GM20431 (cell line): ENCODE results near the gene NRP1.

ENCODE experiments used
- in situ Hi-C: fragments of 300-500 bp; cut with MseI, MboI; formaldehyde crosslinking; loops from one replicate; pipeline ENCODE4 v1.15.0; 2020; ENCODE audit warnings: low sequenced_read_pairs; ENCODE audit not compliant: unreplicated experiment

Gene NRP1

DNA sequence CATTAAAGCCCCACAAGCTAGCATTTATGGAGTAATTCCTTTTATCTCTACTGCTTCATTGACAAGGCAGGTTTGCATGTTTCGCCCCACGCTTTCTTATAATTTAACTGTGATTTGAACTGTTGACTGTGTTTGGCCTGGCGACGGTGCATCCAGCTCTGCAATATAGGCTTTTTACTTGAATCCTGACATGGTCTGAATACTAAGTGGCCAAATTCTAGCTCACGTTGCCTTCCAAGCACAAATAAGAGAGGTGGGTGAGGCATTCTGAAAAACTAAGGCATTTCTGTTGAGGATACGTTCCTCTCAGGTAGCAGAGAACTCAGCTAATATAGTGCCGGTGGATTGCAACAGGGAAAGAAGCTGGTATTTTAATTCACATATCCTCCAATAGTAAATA, 61.8 kb downstream of the NRP1 start:
- in situ Hi-C loops = no loop called here

GRCh38 chr10:33271969-33272583, 62.4 kb downstream of the NRP1 start:
- in situ Hi-C loops = no loop called here

- in situ Hi-C loops = no loop called here
Measured at GRCh38 chr10:33270971-33271370, 63.5 kb downstream of the NRP1 start.

GRCh38 chr10:33267708-33268107, 66.8 kb downstream of the NRP1 start:
- in situ Hi-C loops = no loop called here

DNA sequence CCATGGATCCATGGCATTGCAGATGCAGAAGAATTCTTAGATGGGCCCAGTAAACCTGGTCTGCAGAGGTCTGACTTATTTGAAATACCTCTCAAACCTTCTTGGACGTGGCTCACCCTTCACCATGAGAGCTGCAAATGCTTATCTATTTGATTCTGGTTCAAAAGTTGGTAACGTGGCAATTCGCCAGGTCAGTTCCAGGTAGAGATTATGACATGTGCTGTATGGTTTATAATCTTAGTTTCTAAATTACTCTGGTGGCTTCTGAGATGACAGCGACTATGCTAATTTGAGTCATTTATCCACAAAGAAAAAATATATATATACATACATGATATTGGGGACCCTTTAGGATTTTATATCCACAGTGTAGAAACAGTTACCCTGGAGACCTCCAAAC, 68.8 kb downstream of the NRP1 start:
- in situ Hi-C loops = no loop called here

DNA sequence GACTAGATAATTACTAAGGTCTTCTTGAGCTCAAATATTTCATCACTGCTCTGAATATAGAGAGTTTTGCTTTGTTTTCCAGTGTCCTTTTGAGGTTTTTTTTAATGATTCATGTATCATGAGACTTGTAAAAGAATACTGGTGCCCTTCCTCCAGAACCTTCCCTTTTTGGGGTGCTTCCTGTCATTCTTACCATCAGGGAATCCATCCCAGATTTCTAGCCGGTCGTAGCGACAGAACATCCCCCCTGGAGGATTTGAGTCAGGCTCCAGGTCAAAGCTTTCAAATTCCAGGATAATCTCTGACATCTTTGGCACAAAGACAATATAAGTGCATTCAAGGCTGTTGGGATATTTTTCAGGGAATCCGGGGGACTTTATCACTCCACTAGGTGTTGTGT, 71.0 kb downstream of the NRP1 start:
- in situ Hi-C loops = no loop called here

- in situ Hi-C loops = no loop called here
Measured at GRCh38 chr10:33262871-33263270, 71.6 kb downstream of the NRP1 start.

- in situ Hi-C loops = no loop called here
Measured at GRCh38 chr10:33260403-33261149, 73.9 kb downstream of the NRP1 start.

- in situ Hi-C loops = no loop called here
Measured at GRCh38 chr10:33258967-33259366, 75.5 kb downstream of the NRP1 start.

GRCh38 chr10:33257439-33258080, 76.9 kb downstream of the NRP1 start:
- in situ Hi-C loops = no loop called here

DNA sequence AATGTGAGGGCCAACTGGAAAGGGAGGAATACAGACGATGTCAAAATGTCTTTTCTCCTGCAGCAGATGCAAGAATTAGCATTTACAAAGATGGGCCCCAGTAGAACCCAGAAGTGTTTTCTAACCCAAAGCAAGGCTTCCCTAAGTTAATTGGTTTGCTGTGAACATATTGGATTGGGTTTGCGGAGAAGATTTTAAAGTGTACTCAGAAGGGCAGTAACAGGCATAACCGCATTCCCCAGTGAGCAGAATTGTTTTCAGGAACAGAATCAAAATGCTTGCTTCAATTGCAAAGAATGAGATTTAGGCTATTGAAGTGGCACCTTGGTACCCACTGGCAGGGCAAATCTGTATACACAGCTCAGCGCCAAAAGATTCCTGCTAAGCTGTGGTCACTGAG, 78.0 kb downstream of the NRP1 start:
- in situ Hi-C loops = no loop called here

GRCh38 chr10:33254556-33255160, 79.8 kb downstream of the NRP1 start:
- in situ Hi-C loops = no loop called here

DNA sequence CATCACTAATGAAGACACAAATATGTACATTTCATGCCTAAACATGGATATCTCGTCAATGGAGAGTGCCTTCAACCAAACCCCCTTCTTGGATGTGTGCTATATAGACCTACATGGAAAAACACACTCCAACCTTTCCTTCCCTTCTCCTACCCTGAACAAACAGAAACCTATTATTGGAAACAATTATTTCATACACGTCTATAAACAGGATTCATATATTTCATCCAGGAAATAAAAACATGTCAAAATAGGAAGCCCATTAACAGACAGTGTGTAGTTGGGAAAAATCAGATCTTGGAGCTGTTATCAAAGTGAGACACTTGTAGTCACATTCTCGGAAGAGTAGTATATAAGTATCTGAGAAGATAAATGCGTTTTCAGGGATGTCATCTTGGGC, 81.1 kb downstream of the NRP1 start:
- in situ Hi-C loops = no loop called here

- in situ Hi-C loops = no loop called here
Measured at GRCh38 chr10:33252794-33253203, 81.7 kb downstream of the NRP1 start.

DNA sequence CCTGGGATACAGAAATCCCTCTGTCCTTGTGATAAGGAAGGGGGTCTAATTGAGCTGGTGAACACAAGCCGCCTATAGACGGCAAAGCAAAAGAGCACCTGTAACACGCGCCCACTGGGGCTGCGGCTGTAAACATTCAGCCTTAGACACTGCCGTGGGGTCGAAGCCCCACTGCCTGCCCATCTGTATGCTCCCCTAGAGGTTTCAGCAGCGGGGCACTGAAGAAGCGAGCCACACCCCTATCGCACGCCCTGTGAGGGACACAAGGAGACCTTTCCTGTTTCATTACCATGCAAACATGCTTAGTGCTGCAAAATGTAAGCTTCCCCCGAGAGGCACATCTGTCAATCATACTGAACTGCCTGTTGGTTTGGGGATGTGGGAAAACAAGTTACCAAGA, 82.1 kb downstream of the NRP1 start:
- in situ Hi-C loops = no loop called here

GRCh38 chr10:33249659-33250345, 84.7 kb downstream of the NRP1 start:
- in situ Hi-C loops = no loop called here

GRCh38 chr10:33249137-33249536, 85.3 kb downstream of the NRP1 start:
- in situ Hi-C loops = no loop called here

GRCh38 chr10:33248638-33249037, 85.8 kb downstream of the NRP1 start:
- in situ Hi-C loops = no loop called here

DNA sequence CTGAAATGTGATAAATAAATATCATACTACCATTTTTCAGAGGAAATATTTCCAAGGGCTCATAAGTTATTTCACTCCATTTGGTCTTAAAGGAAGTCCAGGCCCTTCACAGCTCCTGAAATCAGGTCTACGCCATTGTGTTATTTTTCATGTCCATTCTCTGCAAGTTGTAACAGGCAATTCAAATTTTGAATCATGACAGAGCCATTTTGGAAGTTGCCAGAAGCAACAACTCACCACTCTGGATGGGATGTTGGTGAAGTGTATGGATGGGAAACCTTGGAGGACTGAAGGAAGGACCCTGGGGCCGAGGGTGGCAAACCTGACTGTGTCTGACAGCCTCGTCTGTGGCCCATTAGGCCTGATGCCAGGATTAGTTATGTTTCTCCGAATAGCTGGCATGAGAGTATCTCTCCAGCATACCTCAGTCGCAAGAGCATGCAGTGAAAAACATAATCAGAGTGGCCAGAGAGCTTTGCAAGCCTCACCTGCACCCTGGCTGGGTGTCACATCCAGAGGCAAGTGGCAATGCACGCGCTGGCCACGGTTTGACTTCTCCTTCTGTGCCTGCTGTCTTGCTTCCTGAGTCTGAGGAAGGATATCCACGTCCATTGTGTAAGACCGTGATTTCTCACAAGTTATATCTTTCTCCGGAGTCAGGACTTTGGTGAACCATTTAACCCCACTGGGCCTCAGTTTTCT, 87.1 kb downstream of the NRP1 start:
- in situ Hi-C loops = no loop called here

GRCh38 chr10:33245343-33245742, 89.1 kb downstream of the NRP1 start:
- in situ Hi-C loops = no loop called here
